HTERT RPE-1 (cell line): Measurements from ENCODE around the gene PTPN5.
"Not testable (repeated sequence)": the region's sequence is repeated elsewhere in the genome, so short reads cannot be mapped to it uniquely, and the experiment has no call there.

ENCODE experiments used
- in situ Hi-C: fragments of 300-500 bp; cut with MboI; formaldehyde crosslinking; loops from 4 replicates; pipeline ENCODE4 v1.14.3; 2020; ENCODE audit warnings: low sequenced_read_pairs

The PTPN5 gene

DNA sequence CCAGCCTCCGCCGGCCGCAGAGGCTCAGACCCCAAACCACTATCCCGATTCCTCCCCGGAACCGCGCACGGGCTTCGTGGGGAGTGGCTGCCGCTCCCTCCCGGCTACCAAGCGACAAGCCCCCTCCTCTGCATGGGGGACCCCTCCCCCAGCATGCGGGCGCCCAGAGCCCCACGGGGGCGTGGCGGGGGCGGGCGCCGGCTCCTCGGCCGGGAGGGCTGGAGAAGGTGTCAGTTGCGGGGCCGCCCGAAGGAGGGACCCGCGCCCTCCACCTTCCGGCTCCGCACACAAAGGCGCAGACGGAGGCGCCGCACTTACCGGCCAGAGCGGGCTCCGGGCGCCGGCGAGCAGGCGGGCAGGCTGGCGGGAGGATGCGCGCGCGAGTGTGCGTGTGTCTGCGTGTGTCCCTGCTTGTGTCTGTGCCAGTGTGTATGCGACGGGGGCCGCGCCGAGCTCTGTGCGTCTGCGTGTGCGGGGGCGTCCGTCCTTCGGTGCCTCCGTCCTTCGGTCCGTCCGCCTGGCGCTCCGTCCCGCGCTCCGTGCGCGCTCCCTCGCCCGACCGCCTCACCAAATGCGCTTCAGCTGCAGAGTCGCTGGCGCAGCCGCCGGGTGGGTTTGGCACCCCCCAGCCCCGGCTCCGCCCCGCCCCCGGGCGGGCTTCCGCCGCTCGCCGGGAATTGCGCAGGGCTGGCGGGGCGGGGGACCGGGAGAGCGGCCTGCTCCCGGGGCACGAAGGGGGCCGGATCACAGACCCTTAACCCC is at the start of gene PTPN5:
TSS of gene PTPN5 (minus strand) at position 592 of the 762 bp plus-strand sequence. CDS start 19,840 bp downstream, outside the sequence.
- in situ Hi-C loops, result no loop called here

DNA sequence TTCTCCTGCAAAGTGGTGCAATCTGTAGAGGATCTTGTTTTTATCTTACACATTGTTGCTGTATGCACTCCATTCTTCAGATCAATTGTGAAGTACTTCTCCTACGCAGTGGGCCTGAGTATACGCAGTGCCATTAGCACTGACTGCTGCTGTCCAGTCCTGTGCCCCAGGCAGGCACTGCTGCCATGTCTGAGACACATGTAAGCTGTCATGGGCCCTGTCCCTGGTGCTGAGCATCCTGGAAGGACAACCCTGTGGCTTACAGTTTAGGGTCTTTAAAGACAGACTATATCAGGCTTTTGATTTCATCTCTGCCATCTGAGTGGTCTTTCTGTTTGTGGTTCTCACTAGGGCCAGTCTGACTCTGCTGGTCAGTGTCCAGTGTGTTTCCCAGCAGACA is 44.8 kb upstream of the PTPN5 start:
- in situ Hi-C loops, result no loop called here

DNA sequence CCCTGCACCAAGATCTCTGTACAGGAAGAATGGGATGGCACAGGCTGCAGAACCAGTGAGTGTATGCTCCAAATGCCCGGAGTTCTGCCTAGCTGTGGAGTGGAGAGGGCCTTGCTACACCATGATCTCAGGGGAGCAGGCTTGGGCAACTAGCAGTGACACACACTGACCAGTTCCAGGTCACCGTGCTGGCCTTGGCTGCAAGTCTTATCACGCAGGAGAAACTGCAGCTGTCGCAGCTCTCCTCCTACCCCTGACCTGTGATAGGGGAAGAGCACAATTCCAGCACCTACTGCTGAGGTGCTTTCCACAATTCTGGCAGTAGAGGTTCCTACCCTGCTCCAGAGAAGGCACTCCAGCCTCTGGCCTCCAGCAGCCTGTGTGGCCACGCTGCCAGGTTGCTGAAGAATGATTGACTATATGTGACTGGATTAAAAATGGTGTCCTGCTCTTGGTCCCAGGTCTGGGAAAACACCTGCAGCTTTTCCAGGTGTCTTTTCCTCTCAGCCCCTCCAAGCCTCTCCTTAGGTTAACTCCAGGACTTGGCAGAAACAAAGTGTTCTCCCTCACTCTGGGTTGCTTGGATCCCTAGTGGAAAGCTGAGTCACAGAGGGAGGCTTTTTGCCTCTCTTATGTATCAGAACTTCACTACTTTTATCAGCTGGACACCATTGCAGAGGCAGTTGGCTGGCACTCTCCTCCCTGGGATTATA is 43.3 kb upstream of the PTPN5 start:
- in situ Hi-C loops, result no loop called here

DNA sequence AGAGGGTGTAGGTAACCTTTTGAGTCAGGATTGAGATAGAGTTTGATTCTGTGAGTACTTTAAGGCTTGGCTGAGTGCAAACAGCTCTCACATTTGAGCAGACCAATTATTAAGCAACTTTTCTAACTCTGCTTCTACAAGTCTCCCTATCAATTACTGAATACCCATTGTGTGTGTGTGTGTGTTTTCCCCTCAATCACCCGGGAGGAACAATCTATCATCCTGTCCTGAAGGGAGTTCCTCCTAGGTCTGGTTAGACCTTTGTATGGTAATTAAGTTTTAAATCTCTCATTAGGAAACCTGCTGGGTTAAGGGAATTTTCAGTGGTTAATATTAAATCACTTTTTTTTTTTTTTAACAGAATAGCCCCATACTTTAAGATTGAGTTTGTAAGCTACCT is 28.6 kb upstream of the PTPN5 start:
- in situ Hi-C loops, result not testable (repeated sequence)

DNA sequence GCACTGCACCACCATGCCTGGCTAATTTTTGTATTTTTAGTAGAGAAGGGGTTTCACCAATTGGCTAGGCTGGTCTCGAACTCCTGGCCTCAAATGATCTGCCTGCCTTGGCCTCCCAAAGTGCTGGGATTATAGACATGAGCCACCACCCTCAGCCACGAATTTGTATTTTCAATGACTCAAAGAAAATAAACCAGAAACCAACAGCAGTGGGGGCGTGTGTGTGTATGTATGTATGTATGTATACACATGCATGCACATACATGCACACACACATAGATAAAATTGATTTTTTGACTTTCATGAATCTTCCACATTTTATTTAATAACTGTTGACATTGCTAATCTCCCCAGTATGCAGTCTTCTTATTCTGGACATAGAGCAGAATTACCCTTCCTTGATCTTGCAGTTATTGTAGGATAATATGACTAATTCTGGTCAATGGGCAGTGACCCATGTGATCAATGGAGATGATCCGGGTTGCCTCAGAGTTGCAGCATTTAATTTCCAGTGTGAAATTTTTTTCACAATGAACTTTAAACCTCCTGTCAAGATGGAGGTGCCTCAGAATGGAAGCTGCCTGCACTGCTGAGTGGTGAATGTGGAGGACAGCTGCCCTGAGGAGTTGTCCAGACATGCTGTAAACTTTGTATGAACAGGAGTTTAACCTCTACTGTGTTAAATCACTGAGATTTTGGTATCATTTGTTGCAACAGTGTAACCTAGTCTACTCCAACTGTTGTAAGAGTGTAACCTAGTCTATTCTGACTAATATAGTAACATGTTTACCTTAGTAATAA is 12.8 kb upstream of the PTPN5 start:
- in situ Hi-C loops, result no loop called here

DNA sequence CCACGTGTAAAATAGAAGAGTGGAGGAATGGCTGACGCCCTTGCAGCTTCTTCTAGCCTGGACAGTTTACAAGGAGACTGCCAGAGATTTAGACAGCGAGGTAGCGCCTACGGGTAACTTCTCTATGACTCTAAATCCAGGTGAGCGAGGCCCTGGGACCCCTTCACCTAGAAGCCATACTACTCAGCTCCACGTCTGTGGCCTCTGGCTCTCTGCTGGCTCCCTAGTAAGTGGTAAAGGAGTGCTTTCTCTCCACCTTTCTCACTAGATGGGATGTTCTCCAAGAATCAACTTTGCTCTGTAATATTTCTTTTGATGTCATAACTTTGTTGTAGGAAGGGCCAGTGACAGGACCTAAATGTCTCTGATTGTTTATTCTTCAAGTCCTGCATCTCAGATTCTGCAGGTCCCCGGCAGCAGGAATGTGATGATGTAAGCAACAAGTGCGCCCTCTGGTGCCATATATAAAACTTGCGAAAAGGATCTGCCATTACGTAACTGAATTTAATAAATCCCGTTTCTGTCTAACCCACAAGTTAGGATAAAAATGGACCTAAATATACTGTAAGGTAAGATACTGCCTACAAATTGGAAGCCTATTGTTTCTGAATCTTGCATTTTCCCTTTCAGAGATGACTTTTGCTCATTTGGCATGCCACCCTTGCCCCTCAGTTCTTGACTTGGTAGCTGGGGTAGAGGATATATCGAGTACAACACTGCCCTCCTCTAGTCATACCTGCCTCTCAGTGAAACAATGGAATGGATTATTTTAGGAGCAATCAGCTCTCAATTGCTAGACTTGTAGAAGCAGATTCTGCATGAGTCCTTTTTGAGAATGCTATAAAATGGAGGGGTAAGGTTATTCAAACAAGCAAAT is 11.0 kb upstream of the PTPN5 start:
- in situ Hi-C loops, result no loop called here

DNA sequence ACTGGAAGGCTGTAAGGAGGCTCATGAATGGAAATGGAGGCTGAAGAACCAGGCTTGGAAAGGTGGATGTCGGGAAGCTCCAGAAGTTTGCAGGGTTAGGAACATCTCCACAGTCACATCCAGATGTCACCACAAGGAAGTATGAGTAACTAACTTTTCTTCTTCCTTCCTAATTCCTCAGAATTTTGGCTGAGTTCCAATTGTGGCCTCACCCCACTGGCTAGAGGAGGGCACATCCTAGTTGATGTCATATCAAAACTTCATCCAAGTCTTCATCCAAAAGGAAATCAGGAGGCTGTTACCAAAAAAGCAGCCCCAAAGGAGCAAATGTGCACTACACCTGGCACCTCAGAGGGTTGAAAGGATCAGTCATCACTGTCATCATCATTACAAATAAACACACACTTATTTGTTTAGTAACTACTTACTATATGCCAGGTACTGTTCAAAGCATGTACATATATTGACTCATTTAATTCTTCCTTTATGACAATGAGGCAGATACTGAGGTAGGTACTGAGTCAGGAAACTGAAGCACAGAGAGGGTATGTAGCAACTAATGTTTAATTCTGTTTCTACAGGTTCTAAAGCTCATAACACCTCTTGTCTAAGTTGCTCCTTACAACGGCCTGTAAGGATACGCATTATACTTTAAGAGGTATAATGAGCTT is 7.3 kb upstream of the PTPN5 start:
- in situ Hi-C loops, result no loop called here

DNA sequence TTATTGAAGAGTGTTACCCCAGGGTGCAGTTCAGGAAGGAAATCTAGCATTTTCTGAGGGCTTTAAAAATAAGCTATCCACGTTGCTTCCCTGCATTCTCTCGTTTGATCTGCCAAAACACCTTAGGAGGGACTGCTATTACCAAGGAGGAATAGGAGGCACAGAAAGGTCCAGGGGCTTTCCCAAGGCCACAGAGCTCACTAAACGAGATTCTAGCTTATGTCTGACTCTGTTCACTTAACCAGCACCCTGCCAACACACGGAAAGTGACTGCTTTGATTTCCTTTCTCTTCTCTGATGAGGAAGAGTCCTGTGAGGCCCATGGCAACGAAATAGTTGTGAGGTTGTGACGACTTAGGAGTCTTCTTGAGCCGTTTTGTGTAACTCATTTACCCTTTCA is 3.4 kb upstream of the PTPN5 start:
- in situ Hi-C loops, result no loop called here

DNA sequence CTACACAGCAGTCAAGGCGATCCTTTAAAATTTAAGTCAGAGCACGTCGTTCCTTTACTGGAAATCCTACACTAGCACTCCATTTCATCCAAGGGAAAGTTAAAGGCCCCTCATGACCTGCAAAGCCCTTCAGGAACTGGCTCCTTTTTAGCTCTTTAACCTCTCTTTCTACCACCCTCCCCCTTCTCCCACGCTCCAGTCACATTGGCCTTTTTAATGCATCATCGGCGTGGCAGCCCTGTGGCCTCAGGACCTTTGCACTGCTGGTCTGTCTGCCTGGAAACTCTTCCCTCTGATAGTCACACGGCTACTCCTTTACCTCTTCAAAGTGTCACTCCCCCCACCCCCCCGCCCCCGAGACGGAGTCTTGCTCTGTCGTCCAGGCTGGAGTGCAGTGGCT is 1.2 kb upstream of the PTPN5 start:
- in situ Hi-C loops, result no loop called here

DNA sequence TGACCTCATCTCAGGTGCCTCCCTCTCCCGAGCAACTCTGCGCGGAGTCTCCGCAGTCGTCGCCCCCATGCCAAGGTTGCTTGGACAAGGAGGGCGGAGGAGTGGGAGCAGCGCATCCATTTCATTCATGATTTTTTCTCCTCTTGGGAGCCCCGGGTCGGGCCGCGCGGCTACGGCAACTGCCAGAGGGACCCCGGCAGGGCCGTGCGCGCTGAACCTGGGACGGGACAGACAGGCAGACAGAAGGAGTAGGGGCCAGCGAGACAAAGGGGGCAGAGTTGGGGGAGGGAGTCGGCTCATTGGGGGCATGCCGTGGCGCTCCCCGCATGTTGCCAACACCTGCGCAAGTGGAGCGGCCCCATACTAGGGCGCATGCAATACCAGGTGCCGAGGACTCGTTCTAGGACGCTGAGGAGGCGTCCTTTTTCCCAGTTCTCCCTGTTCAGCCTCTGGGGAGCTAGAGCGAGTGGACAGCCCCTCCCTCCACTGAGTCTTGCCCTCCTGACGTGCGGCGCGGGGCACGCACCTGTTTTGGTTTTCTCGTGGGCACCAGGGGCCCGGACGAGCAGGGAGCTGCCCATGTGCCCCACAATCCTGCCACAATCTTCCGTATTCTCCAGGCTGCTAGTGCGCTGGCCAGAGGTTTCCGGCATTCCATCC is 501 bp upstream of the PTPN5 start:
- in situ Hi-C loops, result no loop called here

DNA sequence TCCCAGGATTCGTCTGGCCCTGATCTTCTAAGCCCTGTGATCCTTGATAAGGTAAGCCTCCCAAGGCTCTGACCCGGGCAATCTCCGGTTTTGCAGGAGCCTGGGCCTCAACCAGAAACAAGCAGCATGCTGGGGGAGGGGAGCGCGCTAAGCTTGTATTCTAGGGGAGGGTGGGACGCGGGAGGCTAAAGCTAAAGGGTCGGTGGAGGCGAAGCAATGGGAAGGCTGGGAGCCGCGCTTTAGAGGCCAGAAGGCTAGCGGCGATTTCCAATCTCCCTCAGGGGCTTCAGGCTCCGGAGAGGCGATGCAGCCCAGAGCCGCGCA is 753 bp downstream of the PTPN5 start:
- in situ Hi-C loops, result no loop called here

DNA sequence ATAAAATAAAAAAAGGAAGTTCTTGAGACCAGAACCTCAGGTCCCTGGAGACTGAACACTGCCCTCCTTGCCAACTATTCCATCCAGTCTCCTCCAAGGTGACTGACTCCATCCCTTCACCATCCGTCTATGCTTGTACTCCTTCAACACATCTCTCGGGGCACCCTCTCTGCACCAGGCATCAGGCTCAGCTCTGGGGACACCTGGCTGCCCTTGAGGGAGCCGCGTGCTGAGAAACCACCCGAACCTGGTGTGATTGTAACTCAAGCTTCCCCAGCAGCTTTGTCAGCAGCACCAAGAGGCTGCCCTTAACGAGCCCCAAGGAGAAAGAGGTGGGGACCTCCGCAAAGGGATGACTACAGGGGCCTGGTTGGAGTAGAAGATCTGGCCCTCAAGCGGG is 1.7 kb downstream of the PTPN5 start:
- in situ Hi-C loops, result no loop called here

DNA sequence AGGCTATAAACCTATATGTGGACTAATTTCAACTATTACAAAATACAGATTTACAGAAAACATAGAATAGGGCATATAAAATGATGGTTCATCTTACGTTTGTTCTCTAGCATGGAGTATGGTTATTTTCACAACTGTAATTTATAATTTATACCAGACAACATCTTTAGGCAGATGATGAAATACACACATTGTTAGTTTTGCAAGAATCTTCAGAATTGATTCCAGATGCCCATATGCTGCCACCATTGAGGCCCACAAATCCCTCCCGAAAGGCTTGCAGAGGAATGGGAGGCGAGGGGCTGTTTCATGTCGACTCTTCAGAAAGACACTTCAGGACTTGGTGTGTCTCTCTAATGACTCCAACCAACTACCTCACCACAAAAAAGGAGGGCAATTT is 6.2 kb downstream of the PTPN5 start:
- in situ Hi-C loops, result no loop called here

DNA sequence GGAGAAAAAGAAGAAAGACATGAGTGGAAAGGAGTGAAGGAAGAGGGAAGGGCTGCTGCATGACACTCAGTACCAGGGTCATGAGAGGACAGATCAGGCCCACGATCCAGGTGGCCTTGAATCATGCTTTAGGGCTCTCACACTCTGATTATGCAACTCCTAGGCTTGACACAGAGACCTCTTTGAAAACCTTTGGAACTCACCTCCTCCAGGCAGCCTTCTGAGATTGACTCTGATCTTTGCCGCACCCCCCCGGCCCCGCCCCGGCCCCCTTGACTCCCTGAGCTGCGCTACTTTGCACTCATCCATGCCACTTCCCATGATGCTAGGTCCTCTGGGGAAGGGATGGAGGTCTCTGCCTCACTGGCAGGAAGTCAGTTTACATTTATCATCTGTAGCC is 10.7 kb downstream of the PTPN5 start:
- in situ Hi-C loops, result no loop called here

DNA sequence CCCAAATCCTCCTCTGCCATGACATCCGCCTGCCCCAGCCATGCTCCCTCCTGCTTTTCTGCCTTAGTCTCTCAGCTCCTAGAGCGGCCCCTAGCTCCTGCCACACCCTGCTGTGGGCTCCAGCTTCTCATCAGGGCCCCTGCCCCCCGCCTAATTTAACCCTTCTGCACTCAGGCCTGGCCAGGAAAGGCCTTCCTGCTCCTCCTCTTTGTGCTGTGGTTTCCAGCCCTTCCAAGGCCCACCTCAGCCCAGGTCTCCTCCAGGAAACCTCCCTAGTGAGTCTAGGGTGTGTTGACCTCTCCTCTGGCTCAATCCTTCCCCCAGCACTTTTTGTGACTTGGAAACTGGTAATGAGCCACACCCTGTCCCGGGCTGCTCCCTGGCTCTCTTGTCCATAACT is 11.3 kb downstream of the PTPN5 start:
- in situ Hi-C loops, result no loop called here

DNA sequence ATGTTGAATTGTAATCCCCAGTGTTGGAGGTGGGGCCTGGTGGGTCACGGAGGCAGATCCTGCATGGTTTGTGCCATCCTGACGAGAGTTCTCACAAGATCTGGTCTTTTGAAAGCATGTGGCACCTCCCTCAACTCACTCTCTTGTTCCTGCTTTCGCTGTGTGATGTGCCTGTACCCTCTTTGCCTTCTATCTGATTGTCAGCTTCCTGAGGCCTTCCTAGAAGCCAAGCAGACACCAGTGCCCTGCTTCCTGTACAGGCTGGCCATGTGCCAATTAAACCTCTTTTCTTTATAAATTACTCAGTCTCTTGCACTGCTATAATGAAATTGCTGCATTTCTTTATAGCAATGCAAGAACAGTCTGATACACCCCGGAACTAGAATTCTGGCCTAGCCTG is 13.1 kb downstream of the PTPN5 start:
- in situ Hi-C loops, result no loop called here

DNA sequence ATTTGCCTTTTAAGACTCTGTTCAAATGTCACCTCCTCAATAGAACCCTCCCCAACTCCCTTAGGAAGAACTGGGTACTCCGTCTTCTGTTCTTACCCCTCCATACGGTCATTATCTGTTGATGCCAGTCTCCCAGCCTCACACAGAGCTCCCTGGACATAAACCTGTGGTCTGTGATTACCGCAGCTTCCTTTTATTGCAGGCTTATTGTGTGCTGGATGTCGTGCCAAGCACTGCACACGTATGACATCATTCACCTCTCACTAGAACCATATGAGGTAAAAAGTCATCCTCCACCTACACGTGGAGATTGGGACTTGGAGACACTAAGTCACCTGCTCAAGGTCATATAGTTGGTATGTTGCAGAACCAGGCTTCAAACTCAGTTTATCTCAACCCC is 15.3 kb downstream of the PTPN5 start:
- in situ Hi-C loops, result no loop called here

DNA sequence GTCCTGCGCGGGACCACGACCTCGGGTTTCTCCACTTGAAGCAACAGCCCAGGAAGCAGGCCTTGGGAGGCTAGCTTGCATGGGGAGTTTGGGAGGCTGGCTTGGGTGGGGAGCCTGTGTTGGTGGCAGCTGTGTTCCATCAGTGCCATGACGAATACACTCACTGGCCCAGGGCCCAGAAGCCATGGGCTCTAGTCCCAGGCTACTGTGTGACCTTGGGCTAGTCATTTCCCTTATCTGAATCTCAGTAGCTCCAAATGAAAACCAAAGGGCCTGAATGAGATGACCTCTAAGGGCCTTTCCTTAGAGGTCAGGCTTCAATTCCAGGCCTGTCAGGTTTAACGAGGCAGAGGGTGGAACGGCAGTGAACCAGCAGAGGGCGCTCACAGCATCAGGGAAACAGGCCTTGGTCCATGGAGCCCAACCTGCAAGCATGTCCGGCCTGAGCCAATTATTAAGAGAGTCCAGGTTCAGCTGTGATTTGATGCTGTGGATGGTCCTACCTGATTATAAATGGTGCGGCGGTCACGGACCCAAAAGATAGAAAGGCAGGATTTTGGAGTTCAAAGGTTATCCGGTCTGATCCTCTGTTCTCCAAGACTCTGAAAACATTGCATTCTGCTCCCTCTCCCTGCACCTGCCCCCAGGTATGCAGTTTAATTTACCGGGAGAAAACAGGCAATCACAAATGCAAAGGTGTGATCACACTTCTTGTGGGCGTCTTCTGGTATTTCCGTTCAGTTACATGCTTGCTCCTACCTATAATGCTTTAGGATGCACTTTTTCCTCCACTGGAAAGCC is 15.9 kb downstream of the PTPN5 start:
- in situ Hi-C loops, result no loop called here

DNA sequence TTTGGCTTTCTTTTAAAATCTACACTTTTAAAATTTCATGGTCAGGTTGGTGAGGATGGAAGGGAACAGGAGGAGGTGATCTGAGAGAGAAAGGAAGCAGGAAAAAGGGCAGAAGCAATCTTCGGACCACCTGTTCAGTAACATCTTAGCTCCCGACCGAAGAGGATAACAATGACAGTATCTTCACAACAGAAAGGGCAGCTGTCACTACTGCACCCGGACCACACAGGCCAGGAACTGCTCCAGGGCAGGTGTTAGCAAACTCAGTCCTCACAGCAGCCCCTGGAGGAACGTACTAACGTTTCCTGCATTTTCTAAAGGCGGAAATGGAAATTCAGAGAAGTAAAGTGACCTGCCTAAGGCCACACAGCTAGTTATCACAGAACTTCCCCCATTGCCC is 16.8 kb downstream of the PTPN5 start:
- in situ Hi-C loops, result no loop called here
